Activated naive CD4-positive, alpha-beta T cell treated with anti-CD3 and anti-CD28 coated beads, Interleukin-2, amount 50 U/mL, for 24 hours (primary cell): ENCODE results near the gene SRR.
A peak's percentile ranks its signal among the peaks of the same experiment; 100 is the strongest.
"Not testable (repeated sequence)": the region's sequence is repeated elsewhere in the genome, so short reads cannot be mapped to it uniquely, and the experiment has no call there.

Experiments
- H3K27ac Mint-ChIP-seq: one replicate; pipeline ENCODE4 v1.8.0; 2021; ENCODE audit warnings: mild to moderate bottlenecking, mixed read lengths
- H3K27me3 Mint-ChIP-seq: one replicate; pipeline ENCODE4 v1.8.0; 2021; ENCODE audit warnings: mixed read lengths
- H3K36me3 Mint-ChIP-seq: one replicate; pipeline ENCODE4 v1.8.0; 2021; ENCODE audit warnings: mixed read lengths
- H3K4me1 Mint-ChIP-seq: one replicate; pipeline ENCODE4 v1.8.0; 2021; ENCODE audit warnings: mixed read lengths
- H3K4me3 Mint-ChIP-seq: one replicate; pipeline ENCODE4 v1.8.0; 2021; ENCODE audit warnings: mild to moderate bottlenecking, mixed read lengths
- H3K9me3 Mint-ChIP-seq: one replicate; pipeline ENCODE4 v1.8.0; 2021; ENCODE audit warnings: mixed read lengths

The SRR gene, protein sequence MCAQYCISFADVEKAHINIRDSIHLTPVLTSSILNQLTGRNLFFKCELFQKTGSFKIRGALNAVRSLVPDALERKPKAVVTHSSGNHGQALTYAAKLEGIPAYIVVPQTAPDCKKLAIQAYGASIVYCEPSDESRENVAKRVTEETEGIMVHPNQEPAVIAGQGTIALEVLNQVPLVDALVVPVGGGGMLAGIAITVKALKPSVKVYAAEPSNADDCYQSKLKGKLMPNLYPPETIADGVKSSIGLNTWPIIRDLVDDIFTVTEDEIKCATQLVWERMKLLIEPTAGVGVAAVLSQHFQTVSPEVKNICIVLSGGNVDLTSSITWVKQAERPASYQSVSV

DNA sequence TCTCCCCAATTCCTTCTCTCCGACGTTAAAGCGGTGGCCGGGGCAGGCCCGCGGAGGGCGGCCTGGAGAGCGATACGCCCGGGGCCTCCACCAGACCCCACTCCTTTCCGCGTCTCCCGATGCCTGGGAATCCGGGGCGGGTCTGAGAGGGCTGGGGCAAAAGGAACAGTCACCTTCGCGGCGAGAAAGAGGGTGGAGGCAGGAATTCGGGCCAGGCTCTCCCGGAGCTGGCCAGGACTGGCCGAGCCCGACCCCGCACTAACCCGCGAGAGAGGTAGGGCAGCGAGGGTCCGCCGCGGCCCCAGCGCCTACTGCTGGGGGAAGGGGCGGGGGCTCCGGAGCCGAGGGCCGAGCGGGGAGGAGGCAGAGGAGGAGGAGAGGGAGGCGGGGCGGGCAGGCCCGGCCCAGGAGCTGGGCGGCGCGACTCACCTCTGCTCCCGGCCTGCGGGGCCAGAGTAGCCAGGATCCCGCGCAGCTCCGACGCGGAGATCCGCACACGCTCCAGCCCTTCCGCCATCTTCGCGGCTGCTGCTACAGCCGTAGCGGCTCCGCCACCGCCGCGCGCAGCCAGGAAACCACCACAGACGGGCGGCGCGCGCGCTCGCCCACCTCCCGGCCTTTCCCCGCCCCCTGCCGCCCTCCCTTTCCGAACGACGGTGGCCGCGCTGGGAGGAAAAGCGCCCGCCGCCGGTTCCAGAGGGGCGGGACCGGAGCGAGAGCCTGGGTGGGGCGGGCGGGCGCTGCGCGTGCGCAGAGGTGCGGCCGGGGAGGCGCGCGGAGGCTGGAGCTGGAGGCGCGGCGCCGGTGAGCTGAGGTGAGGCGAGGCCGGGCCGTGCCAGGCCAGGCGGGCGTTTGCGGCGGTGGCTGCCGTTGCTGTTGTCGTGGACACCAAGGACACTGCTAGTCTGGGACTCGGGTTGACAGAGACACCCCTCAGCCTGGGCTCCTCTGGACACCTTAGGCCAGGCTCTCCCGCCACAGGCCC lies at the start of gene SRR, which contains the start of gene SMG6:
Gene SRR (plus strand): TSS at position 747 of the 985 bp plus-strand sequence. CDS start 11,611 bp downstream, outside the sequence.
Gene SMG6 (minus strand): TSS at position 582 of the 985 bp plus-strand sequence. CDS start 65 bp downstream, at position 517.
- Mint-ChIP-seq H3K4me3 (peak within 1 kb of the TSS; percentile 93), H3K36me3 (peaks cover 8% of the 10 kb centered on the region), H3K27me3 (no peaks in the 10 kb centered on the region), H3K9me3 (no peaks in the 10 kb centered on the region), H3K4me1 (peaks cover 46% of the 10 kb centered on the region), H3K27ac (peak within 1 kb of the TSS; percentile 81)

DNA sequence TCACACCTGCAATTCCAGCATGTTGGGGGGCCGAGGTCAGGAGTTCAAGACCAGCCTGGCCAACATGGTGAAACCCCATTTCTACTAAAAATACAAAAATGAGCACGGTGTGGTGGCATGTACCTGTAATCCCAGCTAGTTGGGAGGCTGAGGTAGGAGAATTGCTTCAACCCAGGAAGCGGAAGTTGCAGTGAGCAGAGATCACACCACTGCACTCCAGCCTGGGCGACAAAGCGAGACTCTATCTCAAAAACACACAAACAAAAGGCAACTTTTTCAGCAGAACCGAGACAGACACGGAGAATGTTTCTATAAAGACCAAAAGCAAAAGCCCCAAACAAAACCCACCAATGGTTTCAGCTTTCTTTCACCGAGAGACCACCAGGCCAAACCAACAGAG lies 44.9 kb upstream of the SRR start:
- H3K27me3 Mint-ChIP-seq, H3K9me3 Mint-ChIP-seq: not testable (repeated sequence)
- Mint-ChIP-seq H3K36me3 (peaks cover 17% of the 10 kb centered on the region), H3K4me3 (peak overlapping the region; percentile 72), H3K27ac (peak overlapping the region; percentile 93), H3K4me1 (peaks cover 77% of the 10 kb centered on the region)

DNA sequence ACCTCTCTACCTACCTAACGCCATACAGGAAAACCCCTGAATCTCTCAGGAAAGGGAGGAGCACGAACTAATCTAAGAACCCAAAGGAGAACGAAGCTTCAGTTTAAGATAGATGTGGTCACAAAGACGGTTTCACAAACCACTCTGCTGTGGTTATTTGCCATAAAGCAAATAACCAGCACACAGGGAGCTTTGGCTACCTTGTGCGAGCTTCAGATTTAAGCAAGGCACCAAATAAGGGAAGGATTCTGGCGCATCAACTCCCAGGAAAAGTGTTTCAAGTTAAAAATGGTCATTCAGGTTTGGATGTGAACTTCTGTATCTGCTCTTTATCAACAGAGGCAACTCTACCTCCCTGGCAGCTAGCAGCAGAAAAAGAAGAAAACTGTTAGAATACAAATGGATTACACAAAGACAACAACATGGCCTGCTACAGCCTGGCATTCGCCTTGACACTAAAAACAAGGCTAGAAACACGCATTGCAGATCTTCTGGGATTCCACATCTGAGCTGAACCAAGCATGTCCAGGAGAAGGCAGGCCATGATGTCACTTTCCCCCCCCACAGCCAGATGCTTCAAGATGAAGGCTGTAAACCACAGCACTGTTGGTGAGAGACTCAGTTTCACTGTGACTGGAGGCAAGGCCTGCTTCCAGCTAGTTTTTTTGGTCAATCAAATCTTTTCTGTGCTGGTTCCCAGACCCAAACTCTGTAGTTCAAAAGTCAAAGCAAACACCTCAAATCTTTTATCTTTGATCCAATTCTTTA lies 43.8 kb upstream of the SRR start:
- Mint-ChIP-seq H3K36me3 (peaks cover 14% of the 10 kb centered on the region), H3K9me3 (no peaks in the 10 kb centered on the region), H3K4me1 (peaks cover 77% of the 10 kb centered on the region), H3K27me3 (no peaks in the 10 kb centered on the region), H3K27ac (peak overlapping the region; percentile 93), H3K4me3 (peak overlapping the region; percentile 72)

DNA sequence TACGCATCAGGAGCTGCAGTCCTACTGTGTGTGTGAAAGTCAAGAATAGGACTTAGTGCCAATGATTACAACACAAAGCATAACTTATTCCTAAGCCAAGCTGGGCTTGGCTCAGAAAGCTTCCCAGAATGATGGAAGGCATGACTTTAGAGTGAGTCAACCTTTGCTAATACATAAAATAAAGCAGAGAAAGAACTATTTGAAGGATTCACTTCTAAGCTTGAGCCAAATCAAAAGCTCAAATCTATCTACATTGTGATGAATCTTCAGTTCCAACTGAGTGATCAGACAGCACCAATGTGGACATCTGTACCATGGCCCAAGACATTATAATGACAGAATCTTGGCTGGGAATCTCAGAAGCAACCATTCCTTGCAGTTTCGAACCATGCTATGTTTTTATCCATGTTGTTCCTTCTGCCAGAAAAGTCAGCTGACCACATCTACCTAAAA lies 41.6 kb upstream of the SRR start:
- Mint-ChIP-seq H3K4me1 (peaks cover 91% of the 10 kb centered on the region), H3K36me3 (peaks cover 12% of the 10 kb centered on the region), H3K27ac (peak overlapping the region; percentile 75), H3K4me3 (peak overlapping the region; percentile 55), H3K9me3 (no peaks in the 10 kb centered on the region), H3K27me3 (no peaks in the 10 kb centered on the region)

- Mint-ChIP-seq H3K27ac (peak overlapping the region; percentile 99), H3K4me3 (peak overlapping the region; percentile 73), H3K27me3 (no peaks in the 10 kb centered on the region), H3K4me1 (peaks cover 90% of the 10 kb centered on the region), H3K36me3 (peaks cover 12% of the 10 kb centered on the region), H3K9me3 (no peaks in the 10 kb centered on the region)
Measured at GRCh38 chr17:2263183-2264066, 40.3 kb upstream of the SRR start.

DNA sequence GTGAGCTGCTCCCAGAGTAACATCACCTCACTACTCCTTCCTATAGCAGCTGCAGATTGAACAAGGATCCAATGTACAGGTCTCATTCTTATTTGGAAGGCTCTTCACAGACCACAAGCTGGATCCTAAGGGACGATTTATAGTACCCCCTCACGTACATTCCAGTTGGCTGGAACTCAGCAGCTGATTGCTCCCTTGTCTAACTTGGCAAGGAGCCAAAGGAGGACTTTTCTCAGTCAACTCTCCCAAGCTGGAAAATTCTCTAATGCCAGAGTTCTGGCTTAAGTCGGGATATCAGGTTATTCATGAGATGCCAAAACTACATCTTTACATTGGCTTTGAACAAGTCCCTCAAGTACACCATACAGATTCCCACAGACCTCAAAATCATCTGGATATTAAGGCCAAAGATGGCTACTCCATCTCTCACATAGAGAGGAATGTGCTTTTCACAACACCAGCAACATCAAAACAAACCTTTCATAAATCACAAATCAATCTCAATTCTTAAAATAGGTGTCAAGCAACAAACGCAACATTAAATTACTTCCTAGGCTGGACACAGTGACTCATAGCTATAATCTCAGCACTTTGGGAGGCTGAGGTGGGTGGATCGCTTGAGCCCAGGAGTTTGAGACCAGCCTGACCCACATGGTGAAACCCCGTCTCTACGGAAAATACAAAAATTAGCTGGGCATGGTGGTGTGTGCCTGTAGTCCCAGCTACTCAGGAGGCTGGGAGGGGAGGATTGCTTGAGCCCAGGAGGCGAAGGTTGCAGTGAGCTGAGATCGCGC lies 39.5 kb upstream of the SRR start:
- Mint-ChIP-seq H3K4me3 (peak overlapping the region; percentile 73), H3K4me1 (peaks cover 84% of the 10 kb centered on the region), H3K27me3 (no peaks in the 10 kb centered on the region)

DNA sequence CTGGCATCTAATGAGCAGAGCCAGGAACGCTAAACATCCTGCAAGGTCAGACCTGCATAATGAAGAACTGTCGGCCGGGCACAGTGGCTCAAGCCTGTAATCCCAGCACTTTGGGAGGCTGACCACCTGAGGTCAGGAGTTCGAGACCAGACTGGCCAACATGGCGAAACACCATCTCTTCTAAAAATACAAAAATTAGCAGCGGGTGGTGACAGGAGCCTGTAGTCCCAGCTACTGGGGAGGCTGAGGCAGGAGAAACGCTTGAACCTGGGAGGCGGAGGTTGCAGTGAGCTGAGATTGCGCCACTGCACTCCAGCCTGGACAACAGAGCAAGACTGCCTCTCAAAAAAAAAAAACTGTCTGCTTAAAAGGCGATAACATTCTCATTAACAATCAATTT lies 38.6 kb upstream of the SRR start:
- H3K9me3 Mint-ChIP-seq, H3K27me3 Mint-ChIP-seq, H3K36me3 Mint-ChIP-seq: not testable (repeated sequence)
- H3K4me3 Mint-ChIP-seq: peak overlapping the region; percentile 73
- peaks cover 84% of the 10 kb centered on the region for H3K4me1 Mint-ChIP-seq
- H3K27ac Mint-ChIP-seq: peak overlapping the region; percentile 99

More for the DNA sequence above, 39.5 kb upstream of the SRR start:
- Mint-ChIP-seq H3K9me3 (no peaks in the 10 kb centered on the region), H3K36me3 (peaks cover 12% of the 10 kb centered on the region), H3K27ac (peak overlapping the region; percentile 99)

GRCh38 chr17:2266045-2266864 lies 37.5 kb upstream of the SRR start:
- Mint-ChIP-seq H3K27ac (peak overlapping the region; percentile 99), H3K9me3 (no peaks in the 10 kb centered on the region), H3K36me3 (peaks cover 12% of the 10 kb centered on the region), H3K4me1 (peaks cover 85% of the 10 kb centered on the region), H3K27me3 (no peaks in the 10 kb centered on the region), H3K4me3 (peak overlapping the region; percentile 73)

GRCh38 chr17:2266865-2267228 lies 36.9 kb upstream of the SRR start:
- H3K27ac Mint-ChIP-seq: peak overlapping the region; percentile 99
- peaks cover 81% of the 10 kb centered on the region for H3K4me1 Mint-ChIP-seq
- H3K4me3 Mint-ChIP-seq: peak overlapping the region; percentile 73
- H3K36me3 Mint-ChIP-seq: peaks cover 8% of the 10 kb centered on the region
- no peaks in the 10 kb centered on the region for H3K9me3 Mint-ChIP-seq
- H3K27me3 Mint-ChIP-seq: no peaks in the 10 kb centered on the region

DNA sequence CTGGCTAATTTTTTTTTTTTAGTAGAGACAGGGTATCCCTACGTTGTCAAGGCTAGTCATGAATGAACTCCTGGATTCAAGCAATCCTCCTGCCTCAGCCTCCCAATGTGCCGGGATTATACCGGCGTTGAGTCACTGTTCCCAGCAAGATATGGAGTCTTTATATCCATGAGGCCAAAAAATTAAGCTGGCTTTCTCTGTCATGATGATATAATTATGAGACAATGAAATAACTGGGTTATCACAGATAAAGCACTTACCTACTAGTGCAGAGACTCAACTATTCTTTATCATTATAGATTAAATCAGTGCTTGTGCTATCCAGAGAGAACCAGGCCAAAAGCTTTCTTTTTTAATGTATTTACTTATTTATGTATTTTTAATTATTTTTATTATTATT lies 36.4 kb upstream of the SRR start:
- Mint-ChIP-seq H3K4me1 (peaks cover 81% of the 10 kb centered on the region), H3K4me3 (peak overlapping the region; percentile 73), H3K9me3 (no peaks in the 10 kb centered on the region), H3K27ac (peak overlapping the region; percentile 99), H3K27me3 (no peaks in the 10 kb centered on the region), H3K36me3 (peaks cover 12% of the 10 kb centered on the region)

DNA sequence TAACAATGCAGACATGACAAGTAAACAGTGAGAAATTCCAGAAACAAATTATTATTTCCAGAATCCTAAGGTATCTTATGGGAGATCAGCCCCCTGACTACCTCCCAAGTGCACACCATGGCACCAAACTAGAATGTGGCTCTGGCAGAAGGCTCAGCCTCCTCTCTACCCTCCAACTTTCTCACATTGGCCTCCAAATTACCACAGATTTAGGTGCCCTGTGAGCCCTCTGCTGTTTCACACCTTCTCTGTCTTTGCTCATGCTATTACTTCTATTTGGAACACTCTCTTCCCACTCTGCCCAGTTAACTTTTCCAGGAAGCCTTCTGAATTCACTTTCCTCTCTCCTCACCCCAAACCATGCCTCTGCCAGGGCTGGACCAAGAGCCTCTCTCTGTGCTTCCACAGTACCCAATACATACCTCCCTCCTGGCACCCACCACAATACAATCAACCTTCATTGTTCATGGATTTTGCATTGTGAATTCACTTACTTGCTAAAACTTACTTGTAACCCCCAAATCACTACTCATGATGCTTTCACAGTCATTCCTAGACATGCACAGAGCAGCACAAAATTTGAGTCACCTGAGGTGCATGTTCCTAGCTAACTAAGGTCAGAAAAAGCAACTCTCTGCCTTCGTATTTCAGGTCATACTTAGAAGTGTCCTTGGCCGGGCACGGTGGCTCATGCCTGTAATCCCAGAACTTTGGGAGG lies 31.6 kb upstream of the SRR start:
- peaks cover 15% of the 10 kb centered on the region for H3K36me3 Mint-ChIP-seq
- no peaks in the 10 kb centered on the region for H3K27me3 Mint-ChIP-seq
- no peaks in the 10 kb centered on the region for H3K9me3 Mint-ChIP-seq
- peaks cover 65% of the 10 kb centered on the region for H3K4me1 Mint-ChIP-seq
- H3K27ac Mint-ChIP-seq: peak overlapping the region; percentile 92
- H3K4me3 Mint-ChIP-seq: peak overlapping the region; percentile 61

DNA sequence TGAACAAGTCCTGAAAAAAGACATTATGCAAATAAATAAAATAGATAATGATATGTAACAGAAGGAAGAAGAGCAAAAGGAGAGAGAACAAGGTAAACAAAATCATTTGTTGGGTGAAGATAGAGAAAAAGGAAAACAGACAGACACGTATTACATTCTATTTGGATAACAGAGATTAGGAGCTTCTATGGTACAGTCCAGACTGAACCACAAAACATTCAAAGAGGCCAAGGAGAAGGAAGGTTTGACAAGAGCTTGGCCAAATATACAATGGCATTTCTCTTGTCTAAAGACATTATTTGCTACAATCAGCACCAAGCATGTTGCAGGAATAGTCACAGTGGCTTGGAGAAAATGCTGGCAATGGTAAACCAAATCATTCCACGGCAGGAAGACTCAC lies 29.3 kb upstream of the SRR start:
- peaks cover 68% of the 10 kb centered on the region for H3K4me1 Mint-ChIP-seq

More for the DNA sequence above, 29.3 kb upstream of the SRR start:
- H3K4me3 Mint-ChIP-seq: no peak overlapping the region
- no peak overlapping the region for H3K27ac Mint-ChIP-seq
- H3K36me3 Mint-ChIP-seq: peaks cover 24% of the 10 kb centered on the region
- H3K9me3 Mint-ChIP-seq: no peaks in the 10 kb centered on the region
- H3K27me3 Mint-ChIP-seq: no peaks in the 10 kb centered on the region
